Measurements from ENCODE around the gene ZNF618.

Gene ZNF618

GRCh38 chr9:113943112-113944009 is 67.3 kb downstream of the ZNF618 start:
- ChIA-PET POLR2A (no interaction called here), CTCF (interaction anchor here (0.9 to 1.3 kb wide), 3 partner anchors 20 to 166 kb away, joined by 4 to 5 read pairs (median 4); no protein-coding TSS in a partner anchor)
- H3K4me3 ChIP-seq (ENCODE audit: low read depth, low read length) = no peak overlapping the region
- no peak for TF ChIP-seq CTCF (IDR thresholded peaks at IDR 0.05; ENCODE audit: insufficient read depth, low read length, missing control alignments)
- no peak for DNase-seq (ENCODE audit: low read depth, low spot score)

- no peak overlapping the region for H3K4me3 ChIP-seq (ENCODE audit: low read depth, low read length)
- DNase-seq (ENCODE audit: low read depth, low spot score) = no peak
- CTCF ChIA-PET = interaction anchor here (3.5 kb wide), 1 partner anchor 17 kb away, joined by 16 read pairs; no protein-coding TSS in a partner anchor
- POLR2A ChIA-PET = no interaction called here
- no peak for TF ChIP-seq CTCF (IDR thresholded peaks at IDR 0.05; ENCODE audit: insufficient read depth, low read length, missing control alignments)
These were observed 69.7 kb downstream of the ZNF618 start for GRCh38 chr9:113945784-113946183.

- CTCF ChIA-PET = interaction anchor here (1.5 to 3.5 kb wide), 2 partner anchors 16 to 24 kb away, joined by 6 to 16 read pairs; no protein-coding TSS in a partner anchor
- POLR2A ChIA-PET = interaction anchor here (0.8 kb wide), 1 partner anchor 112 kb away, joined by 3 read pairs; no protein-coding TSS in a partner anchor
- DNase-seq (ENCODE audit: low read depth, low spot score) = no peak
These were observed 70.5 kb downstream of the ZNF618 start for GRCh38 chr9:113946496-113947115.

GRCh38 chr9:113947941-113948340 is 71.8 kb downstream of the ZNF618 start:
- POLR2A ChIA-PET = no interaction called here

More at GRCh38 chr9:113946496-113947115, 70.5 kb downstream of the ZNF618 start:
- H3K4me3 ChIP-seq (ENCODE audit: low read depth, low read length) = no peak overlapping the region
- no peak for TF ChIP-seq CTCF (IDR thresholded peaks at IDR 0.05; ENCODE audit: insufficient read depth, low read length, missing control alignments)

GRCh38 chr9:113948891-113949570 is 72.9 kb downstream of the ZNF618 start:
- no peak for TF ChIP-seq CTCF (IDR thresholded peaks at IDR 0.05; ENCODE audit: insufficient read depth, low read length, missing control alignments)
- DNase-seq (ENCODE audit: low read depth, low spot score) = no peak
- no peak overlapping the region for H3K4me3 ChIP-seq (ENCODE audit: low read depth, low read length)
- ChIA-PET CTCF (interaction anchor here (1.0 to 3.5 kb wide), 2 partner anchors 14 to 72 kb away, joined by 3 to 16 read pairs; no protein-coding TSS in a partner anchor), POLR2A (no interaction called here)

More at GRCh38 chr9:113947941-113948340, 71.8 kb downstream of the ZNF618 start:
- DNase-seq (ENCODE audit: low read depth, low spot score) = no peak
- TF ChIP-seq CTCF (IDR thresholded peaks at IDR 0.05; ENCODE audit: insufficient read depth, low read length, missing control alignments) = no peak
- CTCF ChIA-PET = interaction anchor here (1.5 to 3.5 kb wide), 2 partner anchors 15 to 25 kb away, joined by 6 to 16 read pairs; no protein-coding TSS in a partner anchor
- H3K4me3 ChIP-seq (ENCODE audit: low read depth, low read length) = no peak overlapping the region
